Midbrain (tissue), 1 donor: ENCODE measurements around the gene CDC34.

Source experiments
- DNase-seq: peaks from one replicate; lab custom pipeline; 2025; lab: John Stamatoyannopoulos, UW

Gene CDC34

GRCh38 chr19:588741-589692 lies 57.5 kb downstream of the CDC34 start:
- no peak for DNase-seq

GRCh38 chr19:589693-590395 lies 58.3 kb downstream of the CDC34 start, which contains the start of gene HCN2:
Gene HCN2 (plus strand): TSS chr19:589881. CDS start chr19:589946, 65 bp downstream.
- no peak for DNase-seq

GRCh38 chr19:590396-590745 lies 58.8 kb downstream of the CDC34 start:
- no peak for DNase-seq

GRCh38 chr19:590750-591098 lies 59.2 kb downstream of the CDC34 start:
- DNase-seq = no peak

GRCh38 chr19:591099-591958 lies 59.8 kb downstream of the CDC34 start:
- peak; percentile 59 for DNase-seq
